SU-DHL-6 (cell line): ENCODE data around the gene EPB41L2.

Experiments
- H2AFZ ChIP-seq: fragments of 200-600 bp; sonication (generic); 2 replicates; pipeline ENCODE4 v1.6.1; 2014; ENCODE audit warnings: low read depth, mild to moderate bottlenecking, moderate library complexity, mixed read lengths, antibody characterized with exemption, low read length; ENCODE audit not compliant: severe bottlenecking
- H3F3A ChIP-seq: fragments of 200-600 bp; shearing (Covaris generic); 2 replicates; pipeline ENCODE4 v1.6.0; 2016; ENCODE audit warnings: antibody characterized with exemption, mild to moderate bottlenecking; ENCODE audit not compliant: insufficient read depth
- H3K27ac ChIP-seq: fragments of 200-600 bp; sonication (generic); 2 replicates; pipeline ENCODE4 v1.5.1; 2016; ENCODE audit warnings: low read depth, mild to moderate bottlenecking, low read length, moderate library complexity, mixed read lengths
- H3K27me3 ChIP-seq: fragments of 200-600 bp; sonication (generic), shearing (Covaris generic); 2 replicates; pipeline ENCODE4 v1.6.0; 2014; ENCODE audit warnings: mild to moderate bottlenecking, low read length
- H3K36me3 ChIP-seq: fragments of 200-600 bp; sonication (generic); 2 replicates; pipeline ENCODE4 v1.6.1; 2014; ENCODE audit warnings: mild to moderate bottlenecking, low read length, mixed read lengths
- H3K4me2 ChIP-seq: fragments of 300-600, 200-600 bp; shearing (Covaris generic), sonication (generic); 2 replicates; pipeline ENCODE4 v1.6.0; 2014; ENCODE audit warnings: low read length, low read depth, mild to moderate bottlenecking; ENCODE audit not compliant: poor library complexity, severe bottlenecking
- H3K4me3 ChIP-seq: fragments of 200-600 bp; sonication (generic); 2 replicates; pipeline ENCODE4 v1.5.1; 2014; ENCODE audit warnings: antibody characterized with exemption, low read length, mild to moderate bottlenecking, mixed read lengths; ENCODE audit not compliant: insufficient read depth, poor library complexity, severe bottlenecking
- H3K79me2 ChIP-seq: fragments of 200-600 bp; sonication (generic); 2 replicates; pipeline ENCODE4 v1.6.1; 2014; ENCODE audit warnings: mild to moderate bottlenecking, low read length, moderate library complexity; ENCODE audit not compliant: insufficient read depth
- H3K9ac ChIP-seq: fragments of 200-600 bp; sonication (generic); 2 replicates; pipeline ENCODE4 v1.7.0; 2014; ENCODE audit warnings: mild to moderate bottlenecking, low read length
- H3K9me2 ChIP-seq: fragments of 200-600 bp; sonication (generic); replicated peaks from 2 replicates; pipeline ENCODE4 v1.6.1; 2014; ENCODE audit warnings: low read length; ENCODE audit not compliant: insufficient read depth
- H3K9me3 ChIP-seq: fragments of 200-600 bp; sonication (generic); 2 replicates; pipeline ENCODE4 v1.6.1; 2014; ENCODE audit warnings: low read length, mixed read lengths; ENCODE audit not compliant: insufficient read depth
- H4K20me1 ChIP-seq: fragments of 200-600 bp; sonication (generic); 2 replicates; pipeline ENCODE4 v1.6.1; 2014; ENCODE audit warnings: low read depth, mild to moderate bottlenecking, antibody characterized with exemption, low read length, moderate library complexity, mixed read lengths
- EZH2phosphoT487 ChIP-seq: fragments of 200-600 bp; sonication (generic), shearing (Covaris generic); conservative IDR thresholded peaks from 2 replicates; pipeline ENCODE4 v1.6.1; 2018; ENCODE audit warnings: mild to moderate bottlenecking, antibody characterized with exemption, low read length, moderate library complexity, mixed read lengths
- TF ChIP-seq, protein P1 (sequence below): fragments of 200-600 bp; sonication (generic); IDR thresholded peaks from one replicate; pipeline ENCODE4 v1.5.1; 2017; ENCODE audit warnings: antibody characterized with exemption, mild to moderate bottlenecking, low read length, moderate library complexity; ENCODE audit not compliant: insufficient read depth, poor library complexity, severe bottlenecking

EPB41L2 gene

DNA sequence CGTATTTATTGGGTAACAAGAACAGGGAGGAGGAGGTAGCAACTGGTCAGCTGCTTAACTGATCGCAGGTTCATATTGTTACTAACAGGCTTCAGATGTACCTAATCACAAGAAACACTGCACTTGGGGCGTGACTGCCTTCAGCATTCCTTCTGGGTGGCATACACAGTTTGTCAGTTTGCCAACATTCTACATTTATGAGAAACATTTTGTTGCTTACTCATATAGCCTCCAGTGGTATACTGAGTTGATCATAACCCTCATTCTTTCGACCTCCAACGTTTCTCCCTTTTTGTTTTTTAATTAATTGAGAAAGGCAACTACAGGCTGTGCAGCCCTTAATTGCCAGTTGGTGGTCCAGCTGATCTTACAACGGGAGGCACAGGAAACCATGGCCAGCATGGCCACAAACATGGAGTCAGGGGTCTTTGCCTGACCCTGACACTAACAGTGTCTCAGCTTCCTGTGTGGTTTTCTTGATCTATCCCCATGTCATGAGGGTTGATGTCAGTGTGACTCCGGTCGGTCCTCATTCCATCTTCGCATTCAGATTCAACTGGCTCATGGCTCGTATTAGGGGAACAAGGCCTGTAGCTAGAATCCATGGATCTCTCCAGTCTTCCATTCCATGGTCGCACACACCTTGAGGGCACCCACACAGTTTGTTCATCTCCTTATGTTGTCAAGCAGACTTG is 9.4 kb downstream of the EPB41L2 start:
- no peaks in the 10 kb centered on the region for H3K36me3 ChIP-seq
- no peaks in the 10 kb centered on the region for H4K20me1 ChIP-seq
- TF ChIP-seq EZH2phosphoT487, result no peak
- TF ChIP-seq, protein P1, sequence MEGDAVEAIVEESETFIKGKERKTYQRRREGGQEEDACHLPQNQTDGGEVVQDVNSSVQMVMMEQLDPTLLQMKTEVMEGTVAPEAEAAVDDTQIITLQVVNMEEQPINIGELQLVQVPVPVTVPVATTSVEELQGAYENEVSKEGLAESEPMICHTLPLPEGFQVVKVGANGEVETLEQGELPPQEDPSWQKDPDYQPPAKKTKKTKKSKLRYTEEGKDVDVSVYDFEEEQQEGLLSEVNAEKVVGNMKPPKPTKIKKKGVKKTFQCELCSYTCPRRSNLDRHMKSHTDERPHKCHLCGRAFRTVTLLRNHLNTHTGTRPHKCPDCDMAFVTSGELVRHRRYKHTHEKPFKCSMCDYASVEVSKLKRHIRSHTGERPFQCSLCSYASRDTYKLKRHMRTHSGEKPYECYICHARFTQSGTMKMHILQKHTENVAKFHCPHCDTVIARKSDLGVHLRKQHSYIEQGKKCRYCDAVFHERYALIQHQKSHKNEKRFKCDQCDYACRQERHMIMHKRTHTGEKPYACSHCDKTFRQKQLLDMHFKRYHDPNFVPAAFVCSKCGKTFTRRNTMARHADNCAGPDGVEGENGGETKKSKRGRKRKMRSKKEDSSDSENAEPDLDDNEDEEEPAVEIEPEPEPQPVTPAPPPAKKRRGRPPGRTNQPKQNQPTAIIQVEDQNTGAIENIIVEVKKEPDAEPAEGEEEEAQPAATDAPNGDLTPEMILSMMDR, result no peak
- H3K4me3 ChIP-seq, result no peak overlapping the region
- no peak overlapping the region for H3K27ac ChIP-seq
- no peaks in the 10 kb centered on the region for H3K9me2 ChIP-seq
- no peak overlapping the region for H3K4me2 ChIP-seq
- no peaks in the 10 kb centered on the region for H3K27me3 ChIP-seq
- peaks cover 15% of the 10 kb centered on the region; the same call in 1 of the 2 replicates for H3K9me3 ChIP-seq
- H3K79me2 ChIP-seq, result no peaks in the 10 kb centered on the region
- H2AFZ ChIP-seq, result no peak overlapping the region
- H3K9ac ChIP-seq, result no peak overlapping the region
- no peaks in the 10 kb centered on the region for H3F3A ChIP-seq

DNA sequence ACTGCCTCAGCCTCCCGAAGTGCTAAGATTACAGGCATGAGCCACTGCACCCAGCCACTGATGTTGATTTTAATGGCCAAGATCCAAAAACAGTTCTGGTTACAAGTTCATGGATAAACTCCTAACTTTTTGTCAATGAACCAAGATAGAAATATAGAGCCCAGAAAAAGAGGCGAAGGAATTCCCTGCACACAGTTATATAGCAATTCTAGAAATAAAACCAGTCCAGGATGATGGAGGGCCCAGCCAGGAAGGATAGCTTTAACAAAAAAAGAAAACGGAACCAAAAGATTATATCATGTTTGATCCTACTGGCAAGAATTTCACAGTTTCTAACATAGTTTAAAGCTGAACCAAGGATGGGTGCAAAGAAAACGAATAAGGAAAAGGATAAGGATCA is 10.9 kb downstream of the EPB41L2 start:
- no peaks in the 10 kb centered on the region for H3K79me2 ChIP-seq
- no peak for TF ChIP-seq EZH2phosphoT487
- TF ChIP-seq, protein P1, result no peak

DNA sequence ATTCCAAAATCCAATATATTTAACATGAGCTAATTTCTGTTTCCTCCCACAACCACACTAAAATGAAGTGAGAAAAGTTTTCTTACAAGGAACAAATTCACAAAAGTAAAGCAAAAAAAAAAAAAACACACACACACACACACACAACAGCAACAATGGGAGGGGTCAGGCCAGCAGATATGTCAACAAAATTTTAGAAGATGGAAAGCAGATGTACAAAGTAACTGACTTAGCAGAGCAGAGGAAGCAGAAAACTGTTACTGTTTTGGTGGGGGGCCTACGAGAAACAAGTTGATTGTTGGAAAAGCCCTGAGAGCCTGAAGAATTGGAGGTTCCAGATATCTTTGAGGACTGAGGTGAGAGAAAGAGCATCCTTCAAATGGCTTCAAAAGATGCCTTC is 11.7 kb downstream of the EPB41L2 start:
- Histone ChIP-seq H3K4me3 (no peak overlapping the region), H3K27ac (no peak overlapping the region), H3K9me2 (no peaks in the 10 kb centered on the region), H3K9me3 (peaks cover 15% of the 10 kb centered on the region; the same call in 1 of the 2 replicates), H3K9ac (no peak overlapping the region), H3K36me3 (no peaks in the 10 kb centered on the region), H3K4me2 (no peak overlapping the region), H2AFZ (no peak overlapping the region), H3F3A (no peaks in the 10 kb centered on the region), H4K20me1 (no peaks in the 10 kb centered on the region), H3K27me3 (no peaks in the 10 kb centered on the region), H3K79me2 (no peaks in the 10 kb centered on the region)
- TF ChIP-seq, protein P1, result no peak
- no peak for TF ChIP-seq EZH2phosphoT487

More for the DNA sequence above, 10.9 kb downstream of the EPB41L2 start:
- H3K36me3 ChIP-seq, result no peaks in the 10 kb centered on the region
- no peak overlapping the region for H3K27ac ChIP-seq
- no peaks in the 10 kb centered on the region for H4K20me1 ChIP-seq
- H3K4me3 ChIP-seq, result no peak overlapping the region
- no peaks in the 10 kb centered on the region for H3K27me3 ChIP-seq
- H3K9ac ChIP-seq, result no peak overlapping the region
- H3F3A ChIP-seq, result no peaks in the 10 kb centered on the region
- H3K9me3 ChIP-seq, result peaks cover 15% of the 10 kb centered on the region; the same call in 1 of the 2 replicates
- H2AFZ ChIP-seq, result no peak overlapping the region
- no peaks in the 10 kb centered on the region for H3K9me2 ChIP-seq
- no peak overlapping the region for H3K4me2 ChIP-seq
